ENCODE results near the gene ALCAM.
A peak's percentile ranks its signal among the peaks of the same experiment; 100 is the strongest.

ALCAM gene

DNA sequence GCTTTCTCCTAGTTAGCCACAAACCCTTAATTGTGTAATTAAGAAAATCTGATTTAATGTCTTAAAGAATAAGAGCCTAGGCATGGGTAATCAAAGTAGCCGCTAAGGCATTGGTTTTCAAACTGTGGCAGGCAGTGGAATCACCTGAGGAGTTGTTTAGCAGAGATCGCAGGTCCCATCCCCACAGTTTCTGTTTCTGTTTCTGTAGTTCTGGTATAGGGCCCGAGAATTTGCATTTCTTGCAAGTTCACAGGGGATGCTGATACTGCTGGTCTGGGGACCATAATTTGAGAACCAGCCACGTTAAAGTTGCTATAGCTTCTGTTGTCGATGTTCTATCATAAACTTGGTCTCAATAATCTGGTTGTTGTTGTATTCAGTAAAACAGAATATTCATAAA, 204.3 kb downstream of the ALCAM start:
- Histone ChIP-seq H3K4me3 (IDR thresholded peaks at IDR 0.05; ENCODE audit: insufficient read depth, low read depth, low read length) (no peak overlapping the region), H3K36me3 (ENCODE audit: insufficient read depth) (no peaks in the 10 kb centered on the region), H3K4me2 (no peak overlapping the region), H3K79me2 (ENCODE audit: insufficient read depth, low read depth) (no peaks in the 10 kb centered on the region), H3K27me3 (ENCODE audit: insufficient read depth, low read depth) (no peaks in the 10 kb centered on the region), H3K27ac (no peak overlapping the region), H3K4me1 (ENCODE audit: low read depth, poor library complexity, severe bottlenecking) (peaks cover 5% of the 10 kb centered on the region), H3K9ac (no peak overlapping the region), H2AFZ (ENCODE audit: low read depth) (peak overlapping the region; percentile 26; the same call in 1 of the 2 replicates), H4K20me1 (ENCODE audit: insufficient read depth) (no peaks in the 10 kb centered on the region)
- TF ChIP-seq, protein P1, sequence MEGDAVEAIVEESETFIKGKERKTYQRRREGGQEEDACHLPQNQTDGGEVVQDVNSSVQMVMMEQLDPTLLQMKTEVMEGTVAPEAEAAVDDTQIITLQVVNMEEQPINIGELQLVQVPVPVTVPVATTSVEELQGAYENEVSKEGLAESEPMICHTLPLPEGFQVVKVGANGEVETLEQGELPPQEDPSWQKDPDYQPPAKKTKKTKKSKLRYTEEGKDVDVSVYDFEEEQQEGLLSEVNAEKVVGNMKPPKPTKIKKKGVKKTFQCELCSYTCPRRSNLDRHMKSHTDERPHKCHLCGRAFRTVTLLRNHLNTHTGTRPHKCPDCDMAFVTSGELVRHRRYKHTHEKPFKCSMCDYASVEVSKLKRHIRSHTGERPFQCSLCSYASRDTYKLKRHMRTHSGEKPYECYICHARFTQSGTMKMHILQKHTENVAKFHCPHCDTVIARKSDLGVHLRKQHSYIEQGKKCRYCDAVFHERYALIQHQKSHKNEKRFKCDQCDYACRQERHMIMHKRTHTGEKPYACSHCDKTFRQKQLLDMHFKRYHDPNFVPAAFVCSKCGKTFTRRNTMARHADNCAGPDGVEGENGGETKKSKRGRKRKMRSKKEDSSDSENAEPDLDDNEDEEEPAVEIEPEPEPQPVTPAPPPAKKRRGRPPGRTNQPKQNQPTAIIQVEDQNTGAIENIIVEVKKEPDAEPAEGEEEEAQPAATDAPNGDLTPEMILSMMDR (conservative IDR thresholded peaks at IDR 0.05; ENCODE audit: low read depth, low read length): no peak

DNA sequence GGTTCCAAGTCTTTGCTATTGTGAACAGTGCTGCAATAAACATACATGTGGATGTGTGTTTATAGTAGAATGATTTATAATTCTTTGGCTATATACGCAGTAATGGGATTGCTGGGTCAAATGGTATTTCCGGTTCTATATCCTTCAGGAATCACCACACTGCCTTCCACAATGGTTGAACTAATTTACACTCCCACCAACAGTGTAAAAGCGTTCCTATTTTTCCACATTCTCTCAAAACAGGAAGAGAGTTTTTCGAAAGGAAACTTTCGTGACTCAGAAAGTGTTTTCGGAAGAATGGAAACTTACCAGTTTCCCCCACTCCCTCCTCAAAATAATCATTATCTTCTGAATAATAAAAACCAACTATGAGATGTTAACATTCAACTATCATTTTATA, 205.8 kb downstream of the ALCAM start:
- H3K4me2 ChIP-seq: no peak overlapping the region
- H3K27me3 ChIP-seq (ENCODE audit: insufficient read depth, low read depth): no peaks in the 10 kb centered on the region
- H3K79me2 ChIP-seq (ENCODE audit: insufficient read depth, low read depth): no peaks in the 10 kb centered on the region
- no peak overlapping the region for H3K9ac ChIP-seq
- H4K20me1 ChIP-seq (ENCODE audit: insufficient read depth): no peaks in the 10 kb centered on the region
- no peak overlapping the region for H2AFZ ChIP-seq (ENCODE audit: low read depth)
- H3K36me3 ChIP-seq (ENCODE audit: insufficient read depth): no peaks in the 10 kb centered on the region
- TF ChIP-seq, protein P1 (conservative IDR thresholded peaks at IDR 0.05; ENCODE audit: low read depth, low read length): no peak
- peaks cover 5% of the 10 kb centered on the region for H3K4me1 ChIP-seq (ENCODE audit: low read depth, poor library complexity, severe bottlenecking)
- H3K4me3 ChIP-seq (IDR thresholded peaks at IDR 0.05; ENCODE audit: insufficient read depth, low read depth, low read length): no peak overlapping the region
- H3K27ac ChIP-seq: no peak overlapping the region

DNA sequence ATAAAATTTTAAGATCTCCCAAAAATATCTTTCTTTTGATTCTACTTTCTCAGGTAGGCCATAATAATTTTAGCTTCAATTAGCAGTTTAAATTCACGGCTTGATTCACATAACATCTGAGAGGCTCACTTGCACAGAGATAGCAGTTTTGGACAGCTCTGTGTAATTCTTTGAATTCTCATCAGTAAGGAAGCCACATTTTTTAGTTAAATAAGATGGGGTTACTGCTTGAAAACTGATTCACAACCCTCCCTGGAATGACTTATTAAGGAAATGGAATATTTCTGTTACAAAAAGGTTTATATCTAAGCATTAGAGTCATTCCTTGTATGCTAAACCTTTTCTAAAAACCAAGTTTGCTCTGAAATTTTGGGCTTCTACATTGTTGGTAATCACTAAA, 212.7 kb downstream of the ALCAM start:
- Histone ChIP-seq H3K36me3 (ENCODE audit: insufficient read depth) (no peaks in the 10 kb centered on the region), H4K20me1 (ENCODE audit: insufficient read depth) (no peaks in the 10 kb centered on the region), H3K4me1 (ENCODE audit: low read depth, poor library complexity, severe bottlenecking) (no peaks in the 10 kb centered on the region), H3K27me3 (ENCODE audit: insufficient read depth, low read depth) (no peaks in the 10 kb centered on the region), H2AFZ (ENCODE audit: low read depth) (no peak overlapping the region), H3K27ac (no peak overlapping the region), H3K4me3 (IDR thresholded peaks at IDR 0.05; ENCODE audit: insufficient read depth, low read depth, low read length) (no peak overlapping the region), H3K9ac (no peak overlapping the region), H3K4me2 (no peak overlapping the region), H3K79me2 (ENCODE audit: insufficient read depth, low read depth) (no peaks in the 10 kb centered on the region)
- TF ChIP-seq, protein P1 (conservative IDR thresholded peaks at IDR 0.05; ENCODE audit: low read depth, low read length): no peak

DNA sequence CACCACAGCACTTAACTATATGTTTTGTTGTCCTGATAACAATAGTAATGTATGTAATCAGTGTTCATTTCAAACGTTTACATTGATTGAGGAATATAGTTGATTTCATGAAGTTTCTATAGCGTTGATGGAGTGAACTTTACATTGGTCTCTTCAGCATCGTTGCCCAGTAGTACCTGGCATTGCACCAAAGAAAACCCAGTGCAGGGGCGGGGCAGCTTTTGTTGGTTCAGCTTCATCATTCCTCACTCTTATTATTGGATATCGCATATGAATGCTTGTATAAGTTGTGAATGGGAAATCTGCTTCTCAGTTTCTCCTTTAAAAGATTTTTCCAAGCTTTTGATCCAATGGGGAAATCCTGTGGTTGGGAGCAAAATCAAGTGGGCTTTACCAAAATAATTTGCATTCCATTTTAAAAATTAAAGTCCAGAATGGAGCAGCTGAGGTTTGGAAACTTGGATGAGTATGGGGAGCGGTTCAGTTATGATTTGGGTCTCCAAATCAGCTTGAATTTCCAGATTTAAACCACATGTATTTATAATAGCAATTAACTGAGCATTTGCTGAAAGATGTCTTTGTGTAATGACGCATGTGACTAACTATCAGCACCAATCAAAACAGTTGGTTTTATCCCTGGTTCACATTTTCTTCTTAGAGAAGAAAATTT, 213.7 kb downstream of the ALCAM start:
- Histone ChIP-seq H3K36me3 (ENCODE audit: insufficient read depth) (no peaks in the 10 kb centered on the region), H3K27ac (no peak overlapping the region), H3K4me1 (ENCODE audit: low read depth, poor library complexity, severe bottlenecking) (no peaks in the 10 kb centered on the region), H3K27me3 (ENCODE audit: insufficient read depth, low read depth) (no peaks in the 10 kb centered on the region), H3K4me2 (no peak overlapping the region), H3K9ac (no peak overlapping the region), H3K79me2 (ENCODE audit: insufficient read depth, low read depth) (no peaks in the 10 kb centered on the region), H2AFZ (ENCODE audit: low read depth) (no peak overlapping the region), H3K4me3 (IDR thresholded peaks at IDR 0.05; ENCODE audit: insufficient read depth, low read depth, low read length) (no peak overlapping the region), H4K20me1 (ENCODE audit: insufficient read depth) (no peaks in the 10 kb centered on the region)
- TF ChIP-seq, protein P1 (conservative IDR thresholded peaks at IDR 0.05; ENCODE audit: low read depth, low read length): no peak

Measured in KMS-11 (cell line).